ENCODE measurements around the gene POU2F1.

Gene POU2F1

GRCh38 chr1:167434306-167434705 lies 213.6 kb downstream of the POU2F1 start:
- TF ChIP-seq CTCF (conservative IDR thresholded peaks at IDR 0.05; ENCODE audit: control insufficient read depth, insufficient read depth, low read depth, low read length): no peak
- DNase-seq (ENCODE audit: low read depth): no peak

GRCh38 chr1:167435484-167435883 lies 214.8 kb downstream of the POU2F1 start:
- TF ChIP-seq CTCF (conservative IDR thresholded peaks at IDR 0.05; ENCODE audit: control insufficient read depth, insufficient read depth, low read depth, low read length): no peak
- DNase-seq (ENCODE audit: low read depth): no peak
- no peak overlapping the region for H3K4me3 ChIP-seq (ENCODE audit: control insufficient read depth, low read depth, low read length)

More at GRCh38 chr1:167434306-167434705, 213.6 kb downstream of the POU2F1 start:
- H3K4me3 ChIP-seq (ENCODE audit: control insufficient read depth, low read depth, low read length): no peak overlapping the region

- TF ChIP-seq CTCF (conservative IDR thresholded peaks at IDR 0.05; ENCODE audit: control insufficient read depth, insufficient read depth, low read depth, low read length): no peak
- H3K4me3 ChIP-seq (ENCODE audit: control insufficient read depth, low read depth, low read length): no peak overlapping the region
- DNase-seq (ENCODE audit: low read depth): no peak
These were observed 217.8 kb downstream of the POU2F1 start for GRCh38 chr1:167438171-167439138.

- TF ChIP-seq CTCF (conservative IDR thresholded peaks at IDR 0.05; ENCODE audit: control insufficient read depth, insufficient read depth, low read depth, low read length): peak; percentile 17
- H3K4me3 ChIP-seq (ENCODE audit: control insufficient read depth, low read depth, low read length): peak overlapping the region; percentile 27
- DNase-seq (ENCODE audit: low read depth): peak; percentile 37
These were observed 218.8 kb downstream of the POU2F1 start for GRCh38 chr1:167439301-167439988.

GRCh38 chr1:167440345-167440744 lies 219.7 kb downstream of the POU2F1 start:
- no peak overlapping the region for H3K4me3 ChIP-seq (ENCODE audit: control insufficient read depth, low read depth, low read length)
- no peak for DNase-seq (ENCODE audit: low read depth)
- TF ChIP-seq CTCF (conservative IDR thresholded peaks at IDR 0.05; ENCODE audit: control insufficient read depth, insufficient read depth, low read depth, low read length): no peak

- H3K4me3 ChIP-seq (ENCODE audit: control insufficient read depth, low read depth, low read length): no peak overlapping the region
- no peak for TF ChIP-seq CTCF (conservative IDR thresholded peaks at IDR 0.05; ENCODE audit: control insufficient read depth, insufficient read depth, low read depth, low read length)
- no peak for DNase-seq (ENCODE audit: low read depth)
These were observed 220.1 kb downstream of the POU2F1 start for GRCh38 chr1:167440776-167441175.
